ENCODE data around the gene MAMDC2.

Gene MAMDC2, protein sequence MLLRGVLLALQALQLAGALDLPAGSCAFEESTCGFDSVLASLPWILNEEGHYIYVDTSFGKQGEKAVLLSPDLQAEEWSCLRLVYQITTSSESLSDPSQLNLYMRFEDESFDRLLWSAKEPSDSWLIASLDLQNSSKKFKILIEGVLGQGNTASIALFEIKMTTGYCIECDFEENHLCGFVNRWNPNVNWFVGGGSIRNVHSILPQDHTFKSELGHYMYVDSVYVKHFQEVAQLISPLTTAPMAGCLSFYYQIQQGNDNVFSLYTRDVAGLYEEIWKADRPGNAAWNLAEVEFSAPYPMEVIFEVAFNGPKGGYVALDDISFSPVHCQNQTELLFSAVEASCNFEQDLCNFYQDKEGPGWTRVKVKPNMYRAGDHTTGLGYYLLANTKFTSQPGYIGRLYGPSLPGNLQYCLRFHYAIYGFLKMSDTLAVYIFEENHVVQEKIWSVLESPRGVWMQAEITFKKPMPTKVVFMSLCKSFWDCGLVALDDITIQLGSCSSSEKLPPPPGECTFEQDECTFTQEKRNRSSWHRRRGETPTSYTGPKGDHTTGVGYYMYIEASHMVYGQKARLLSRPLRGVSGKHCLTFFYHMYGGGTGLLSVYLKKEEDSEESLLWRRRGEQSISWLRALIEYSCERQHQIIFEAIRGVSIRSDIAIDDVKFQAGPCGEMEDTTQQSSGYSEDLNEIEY

DNA sequence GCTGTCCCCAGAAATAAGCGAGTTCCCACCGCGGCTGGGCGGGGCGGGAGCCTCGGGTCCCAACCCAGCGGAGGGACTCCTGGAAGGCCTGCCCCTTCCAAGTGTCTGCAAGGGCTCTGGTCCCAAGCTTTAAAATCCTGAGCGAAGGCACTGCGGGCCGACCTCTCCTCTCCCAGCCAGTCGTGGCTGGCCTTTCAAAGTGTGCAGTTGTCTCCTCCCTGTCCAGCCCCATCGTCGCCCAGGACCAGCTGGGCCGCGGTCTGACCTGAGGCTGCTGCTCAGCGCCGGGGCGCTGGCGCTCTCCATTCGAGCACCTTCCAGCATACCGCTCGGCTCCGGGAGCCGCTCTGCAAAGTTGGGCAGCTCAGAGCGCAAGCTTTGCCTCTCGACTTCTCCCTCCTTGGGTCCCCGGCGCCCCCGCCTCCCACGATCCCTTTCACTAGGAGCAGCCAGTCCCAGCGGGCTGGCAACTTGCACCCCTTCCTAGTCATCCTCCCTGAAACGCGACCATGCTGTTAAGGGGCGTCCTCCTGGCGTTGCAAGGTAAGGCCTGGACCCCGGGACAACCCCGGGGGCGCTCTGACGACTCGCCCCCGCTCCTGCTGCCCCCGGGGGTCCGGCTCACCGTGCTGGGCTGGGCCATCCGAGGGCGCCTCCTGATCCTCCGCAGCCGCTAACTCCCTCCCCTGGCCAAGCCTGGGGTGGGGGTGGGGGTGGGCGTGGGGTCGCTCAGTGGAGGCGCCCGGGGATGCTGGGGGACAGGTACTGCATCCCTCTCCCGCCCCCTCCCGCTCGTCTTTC is at the start of gene MAMDC2:
Gene MAMDC2, plus strand, starts transcription at position 160 of the 801 bp plus-strand sequence. Its CDS starts 350 bp downstream, at position 510.
- DNase-seq (ENCODE audit: low read depth in 2 of 2), result no peak

DNA sequence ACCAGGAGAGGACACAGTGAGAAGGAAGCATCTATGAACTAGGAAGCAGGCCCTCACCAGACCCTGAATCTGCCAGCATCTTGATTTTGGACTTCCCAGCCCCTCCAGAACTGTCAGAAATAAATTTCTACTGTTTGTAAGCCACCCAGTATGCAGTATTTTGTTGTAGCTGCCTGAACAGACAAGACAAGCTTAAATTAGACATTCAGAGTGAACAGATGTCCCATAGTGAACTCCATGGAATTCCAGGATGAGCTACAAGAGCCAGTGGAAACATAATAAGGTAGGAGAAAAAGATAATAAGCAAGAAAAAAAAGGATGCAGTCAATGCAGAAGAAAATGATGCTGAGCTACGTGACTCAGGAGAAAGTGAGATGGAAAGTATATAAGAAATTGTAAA is 47.8 kb upstream of the MAMDC2 start:
- no peak for DNase-seq (ENCODE audit: low read depth in 2 of 2)

DNA sequence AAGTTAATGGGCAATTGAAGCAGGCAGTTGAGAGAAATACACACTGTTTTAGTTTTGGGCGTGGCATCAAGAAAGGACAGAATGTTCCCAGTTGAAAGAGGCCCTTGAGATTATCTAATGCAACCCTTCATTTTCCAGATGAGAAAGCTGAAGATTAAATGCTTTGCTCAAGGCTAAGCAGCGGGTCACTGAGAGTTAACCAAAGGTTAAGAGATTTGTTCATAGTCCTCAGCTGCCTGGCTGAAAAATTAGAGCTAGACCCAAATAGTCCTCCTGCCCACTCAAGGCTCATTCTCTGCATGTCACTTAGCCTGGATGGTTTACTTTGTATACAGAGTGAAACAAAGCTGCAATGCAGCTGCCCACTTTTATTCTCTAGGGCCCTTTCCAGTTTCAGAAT is 46.7 kb upstream of the MAMDC2 start:
- DNase-seq (ENCODE audit: low read depth in 2 of 2), result no peak

DNA sequence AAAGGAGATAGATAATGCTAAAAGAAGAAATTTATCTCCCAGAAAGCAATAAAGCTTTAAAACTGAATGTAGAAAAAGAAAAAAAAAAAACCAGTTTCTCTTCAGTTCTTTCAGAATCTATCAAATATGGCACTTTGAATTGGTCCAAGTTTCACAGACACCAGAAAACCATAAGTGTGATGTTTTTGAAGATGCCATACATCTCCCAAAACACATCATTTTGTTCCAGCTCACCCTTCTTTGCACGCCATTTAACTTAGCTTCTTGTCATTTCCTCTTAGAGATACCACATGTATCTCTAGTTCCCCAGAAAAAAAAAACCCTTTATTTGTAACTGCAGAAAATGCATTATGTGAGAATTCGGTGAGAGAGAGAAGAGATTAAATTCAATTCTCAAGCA is 46.1 kb upstream of the MAMDC2 start:
- no peak for DNase-seq (ENCODE audit: low read depth in 2 of 2)

DNA sequence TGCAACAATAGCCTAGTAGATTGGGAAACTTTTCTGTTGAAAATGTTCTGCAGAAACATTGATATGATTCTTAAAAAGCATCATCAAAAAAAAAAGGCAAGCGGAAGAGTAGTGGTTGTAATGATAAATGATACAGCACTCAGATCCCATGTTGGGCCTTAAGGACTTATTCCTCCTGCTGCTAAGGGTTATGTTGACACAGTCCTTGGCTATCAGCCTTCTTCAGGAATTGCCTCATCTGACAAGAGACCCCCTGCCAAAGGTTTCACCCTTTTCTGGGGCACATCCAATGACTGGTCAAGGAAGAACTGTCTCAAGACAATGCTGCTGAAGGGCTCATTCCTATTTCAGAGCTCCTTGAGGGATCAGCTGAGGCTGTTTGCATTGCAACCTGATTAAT is 44.3 kb upstream of the MAMDC2 start:
- no peak for DNase-seq (ENCODE audit: low read depth in 2 of 2)

DNA sequence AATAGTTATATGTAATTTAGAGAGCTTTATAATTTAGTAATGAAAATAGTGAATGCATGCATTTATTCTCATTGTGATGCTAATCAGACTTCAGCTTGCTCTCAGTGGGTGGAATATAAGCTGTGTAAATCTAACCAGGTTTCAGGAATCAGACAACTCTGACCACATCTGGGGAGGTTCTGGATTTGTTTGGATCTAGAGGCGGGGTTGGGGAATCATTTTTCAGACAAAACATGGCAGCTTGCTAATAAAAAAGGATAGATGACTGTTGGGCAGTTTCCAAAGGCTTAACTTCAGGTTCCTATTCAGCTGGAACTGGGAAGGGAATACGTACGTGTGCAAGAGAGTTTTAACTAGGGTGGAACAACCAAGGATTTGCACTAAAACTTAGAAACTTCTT is 43.2 kb upstream of the MAMDC2 start:
- DNase-seq (ENCODE audit: low read depth in 2 of 2), result no peak

DNA sequence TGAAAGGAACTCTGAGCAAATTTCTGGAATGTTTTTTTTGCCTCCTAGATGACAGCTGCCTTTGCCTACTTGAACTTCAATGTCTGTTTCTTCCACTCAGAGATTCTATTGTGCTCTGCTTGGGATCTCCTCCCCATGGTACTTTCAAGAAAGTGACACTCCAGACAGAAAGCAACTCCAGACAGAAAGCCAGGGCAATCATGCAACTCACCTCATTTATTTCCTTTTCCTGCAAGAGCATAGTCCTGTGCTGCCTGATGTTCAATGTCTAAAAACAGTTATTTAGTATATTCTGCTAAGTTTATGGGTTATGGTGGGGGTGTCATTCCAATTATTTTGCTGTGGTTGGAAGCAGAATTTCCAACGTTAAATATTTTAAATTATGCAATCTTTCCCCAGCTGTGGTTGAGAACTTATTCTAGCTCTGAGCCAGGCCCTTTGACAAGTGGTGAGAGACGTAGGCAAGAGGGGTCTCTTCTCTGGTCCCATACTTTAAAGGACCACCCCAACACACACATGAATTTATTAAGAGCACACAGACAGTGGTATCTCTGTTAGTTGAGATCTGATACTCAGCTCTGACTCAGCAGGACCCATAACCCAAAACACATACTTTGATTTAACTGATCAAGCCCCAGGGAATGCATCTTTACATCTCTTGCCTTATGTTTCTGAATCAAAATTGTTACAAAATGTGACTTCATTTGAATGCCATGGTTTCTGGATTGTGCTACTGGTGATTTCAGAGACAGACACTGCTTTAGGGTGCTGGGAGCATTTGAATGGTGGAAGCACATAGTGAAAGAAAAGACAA is 39.5 kb upstream of the MAMDC2 start:
- no peak for DNase-seq (ENCODE audit: low read depth in 2 of 2)

DNA sequence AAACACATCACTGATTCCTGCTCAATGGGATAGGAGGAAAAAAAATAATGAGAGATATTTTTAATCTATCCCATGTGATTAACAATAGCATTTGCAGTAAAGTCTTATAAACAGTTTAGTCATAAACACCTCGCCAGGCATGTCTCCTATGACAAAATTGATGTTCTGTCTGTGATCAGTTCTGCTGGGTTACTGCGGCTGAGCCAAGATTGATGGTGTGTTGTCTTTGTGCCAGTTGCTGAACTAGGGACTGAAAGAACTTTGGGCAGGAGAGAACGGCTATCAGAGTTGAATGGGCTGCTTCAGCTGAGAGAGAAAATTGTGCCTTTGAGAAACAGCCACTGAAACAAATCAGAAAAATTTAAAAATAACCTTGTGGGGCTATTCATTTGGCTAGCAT is 37.3 kb upstream of the MAMDC2 start:
- DNase-seq (ENCODE audit: low read depth in 2 of 2), result no peak

DNA sequence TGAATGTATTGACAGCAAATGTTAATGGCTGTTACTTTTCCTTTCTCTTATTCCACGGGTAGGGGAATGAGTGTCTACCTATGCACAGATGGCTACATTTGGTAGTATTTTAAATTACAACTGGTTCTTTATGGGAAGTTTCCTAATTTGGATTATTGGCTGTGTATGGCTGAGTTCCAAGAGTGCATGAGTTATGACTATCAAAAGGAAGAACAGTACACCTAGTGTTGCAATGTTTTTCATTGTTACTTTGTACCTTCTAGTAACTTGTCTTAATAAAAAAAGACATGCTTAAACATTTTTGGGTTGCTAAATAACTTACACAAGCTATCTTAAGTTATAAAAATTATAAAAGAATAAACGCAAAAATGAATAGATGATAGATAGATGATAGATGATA is 35.8 kb upstream of the MAMDC2 start:
- no peak for DNase-seq (ENCODE audit: low read depth in 2 of 2)

DNA sequence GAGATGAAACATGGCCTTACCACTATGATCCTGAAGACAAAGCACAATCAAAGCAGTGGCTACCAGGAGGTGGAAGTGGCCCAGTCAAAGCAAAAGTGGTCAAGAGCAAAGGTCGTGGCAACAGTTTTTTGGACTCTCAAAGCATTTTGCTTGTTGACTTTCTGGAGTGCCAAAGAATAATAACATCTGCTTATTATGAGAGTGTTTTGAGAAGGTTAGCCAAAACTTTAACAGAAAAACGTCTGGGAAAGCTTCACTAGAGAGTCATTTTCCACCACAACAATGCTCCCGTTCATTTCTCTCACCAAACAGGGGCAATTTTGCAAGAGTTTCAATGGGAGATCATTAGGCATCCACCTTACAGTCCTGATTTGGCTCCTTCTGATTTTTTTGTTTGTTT is 33.6 kb upstream of the MAMDC2 start:
- DNase-seq (ENCODE audit: low read depth in 2 of 2), result no peak

DNA sequence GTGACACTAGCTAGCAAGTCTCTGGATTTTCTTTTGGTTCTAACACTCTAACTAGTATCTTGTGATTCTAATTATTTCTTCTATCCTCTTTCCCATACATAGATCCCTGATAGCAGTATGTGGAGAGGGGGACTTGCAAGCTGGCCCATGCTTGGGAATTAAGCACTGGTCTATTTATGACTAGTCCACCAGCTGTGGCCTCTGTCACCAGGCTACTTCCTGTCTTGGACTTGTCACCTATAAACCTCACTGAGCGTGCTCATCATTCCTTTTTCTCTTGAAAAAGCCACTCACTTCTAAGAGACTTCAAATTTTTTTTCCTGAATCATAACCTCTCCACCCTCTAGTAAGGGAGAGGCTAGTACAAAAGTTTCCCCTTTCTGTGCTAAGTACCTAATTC is 32.3 kb upstream of the MAMDC2 start:
- DNase-seq (ENCODE audit: low read depth in 2 of 2), result no peak

DNA sequence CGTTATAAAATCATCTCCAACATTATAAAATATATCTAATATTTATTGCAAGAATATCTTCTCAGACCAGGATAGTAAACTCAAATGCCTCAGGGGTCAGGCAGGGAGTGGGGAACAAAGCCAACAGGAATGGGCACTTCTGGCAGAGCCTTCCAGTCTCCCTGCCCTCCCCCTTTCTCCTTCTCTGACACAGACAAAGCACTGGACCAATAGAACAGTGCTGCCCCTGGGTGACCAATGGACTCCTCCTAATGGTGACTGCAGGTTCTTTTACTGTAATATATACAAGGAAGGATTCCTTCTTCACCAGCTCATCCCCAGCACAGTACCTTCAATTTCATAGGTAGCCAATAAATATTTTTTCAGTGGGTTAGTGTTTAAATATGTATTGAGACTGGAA is 31.1 kb upstream of the MAMDC2 start:
- no peak for DNase-seq (ENCODE audit: low read depth in 2 of 2)

DNA sequence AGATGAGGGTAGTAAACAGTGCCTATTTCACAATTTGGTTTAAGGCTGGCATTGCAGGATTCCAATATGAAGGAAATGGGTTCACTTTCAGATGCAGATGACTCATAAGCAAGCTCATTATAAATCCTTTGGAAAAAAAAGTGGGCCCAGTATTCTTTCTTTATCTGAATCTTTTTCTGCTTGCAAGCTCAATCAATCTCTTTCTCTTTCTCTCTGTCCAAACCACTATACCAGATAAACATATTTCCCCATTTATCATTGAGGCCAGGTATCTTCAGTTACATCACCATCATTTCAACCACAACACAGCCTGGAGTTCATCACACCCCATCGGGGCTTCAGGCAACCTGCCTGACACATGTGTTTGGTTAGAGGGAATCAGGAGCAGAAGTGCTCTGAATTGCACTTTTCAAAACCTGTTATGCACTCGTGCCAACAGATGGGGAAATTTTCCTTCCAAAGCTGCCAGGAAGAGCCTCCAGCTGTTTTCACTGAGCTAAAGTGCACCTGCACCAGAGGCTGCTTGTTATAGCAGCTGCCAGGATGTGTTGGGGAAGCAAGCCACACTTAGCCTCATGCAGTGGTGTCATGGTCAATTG is 30.0 kb upstream of the MAMDC2 start:
- no peak for DNase-seq (ENCODE audit: low read depth in 2 of 2)

DNA sequence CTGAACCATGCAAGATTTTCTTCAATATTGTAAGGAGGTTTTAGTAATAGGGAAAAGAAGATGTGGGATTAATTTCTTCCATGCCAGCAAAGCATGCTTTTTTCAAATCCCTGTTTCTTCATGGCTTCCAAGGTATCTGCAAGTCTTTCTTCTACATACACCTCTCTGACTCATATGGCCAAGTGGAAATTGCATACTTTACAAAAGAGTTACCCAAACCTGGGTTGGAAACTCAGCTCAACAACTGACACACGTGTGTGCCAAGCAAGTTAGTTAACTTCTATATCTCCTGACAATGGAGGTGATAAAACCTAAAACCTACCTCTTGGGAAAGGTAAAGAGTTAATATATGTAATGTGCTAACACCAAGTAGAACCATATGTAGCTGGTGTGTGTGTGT is 28.5 kb upstream of the MAMDC2 start:
- DNase-seq (ENCODE audit: low read depth in 2 of 2), result no peak

DNA sequence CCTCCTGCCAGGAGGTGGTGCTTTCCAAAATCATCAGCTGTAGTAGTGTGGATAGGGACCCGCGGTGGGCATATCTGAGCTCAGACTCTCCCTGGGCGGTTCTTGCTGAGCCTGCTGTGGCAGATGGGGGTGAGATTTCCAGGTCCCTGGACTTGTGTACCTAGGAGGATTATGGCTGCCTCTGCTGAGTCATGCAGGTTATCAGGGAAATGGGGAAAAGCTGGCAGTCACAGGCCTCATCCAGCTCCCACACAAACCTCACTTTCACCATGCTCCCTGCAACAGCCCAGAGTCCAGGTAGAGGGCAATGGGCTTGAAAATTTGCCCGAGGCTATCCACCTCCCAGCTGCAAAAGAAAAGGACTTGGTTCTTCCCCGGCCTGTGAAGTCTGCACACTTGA is 23.4 kb upstream of the MAMDC2 start:
- DNase-seq (ENCODE audit: low read depth in 2 of 2), result no peak

DNA sequence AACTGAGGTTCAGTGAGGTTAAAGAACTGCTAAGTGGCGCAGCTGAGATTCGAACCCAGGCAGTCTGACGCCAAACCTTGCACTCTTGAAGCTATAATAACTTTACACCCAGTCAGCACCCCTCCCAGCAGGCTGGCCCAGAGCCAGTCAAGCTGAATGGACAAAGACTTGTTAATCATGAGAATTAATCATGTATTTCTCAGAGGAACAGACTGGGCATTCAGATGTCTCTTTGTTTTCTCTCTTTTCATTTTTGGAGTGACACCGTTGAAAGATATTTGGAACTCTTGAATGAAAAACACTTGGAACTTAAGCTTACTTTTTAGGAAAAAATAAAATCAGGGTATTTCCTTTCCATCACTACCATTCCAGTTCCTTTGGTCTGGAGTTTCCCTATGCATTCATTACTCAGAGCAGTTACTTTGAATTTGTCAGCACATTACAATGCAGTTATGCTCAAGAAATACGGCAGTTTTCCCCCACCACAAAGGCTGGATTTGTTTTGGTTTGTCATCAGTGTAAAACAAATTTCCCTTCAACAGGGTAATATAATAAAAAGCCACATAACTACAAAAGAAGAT is 22.6 kb upstream of the MAMDC2 start:
- DNase-seq (ENCODE audit: low read depth in 2 of 2), result no peak

DNA sequence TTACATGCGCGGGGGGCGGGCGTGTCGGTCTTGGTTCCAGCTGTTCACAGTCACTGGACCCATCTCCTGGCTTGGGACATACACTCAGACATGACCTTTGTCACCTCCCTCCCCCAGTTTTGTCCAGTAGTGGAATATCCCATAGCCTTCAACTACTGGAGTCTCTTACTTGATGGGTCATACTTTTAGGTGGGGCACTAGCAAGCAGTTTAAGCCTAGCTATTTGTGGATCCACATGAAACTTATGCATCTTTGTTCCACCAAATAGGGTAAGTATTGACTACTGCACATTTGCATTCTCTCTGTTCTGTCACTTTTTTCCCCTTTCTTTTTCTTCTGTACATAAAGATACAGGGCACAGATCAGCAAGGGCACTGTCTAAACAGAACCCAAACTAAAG is 15.4 kb upstream of the MAMDC2 start:
- DNase-seq (ENCODE audit: low read depth in 2 of 2), result no peak

DNA sequence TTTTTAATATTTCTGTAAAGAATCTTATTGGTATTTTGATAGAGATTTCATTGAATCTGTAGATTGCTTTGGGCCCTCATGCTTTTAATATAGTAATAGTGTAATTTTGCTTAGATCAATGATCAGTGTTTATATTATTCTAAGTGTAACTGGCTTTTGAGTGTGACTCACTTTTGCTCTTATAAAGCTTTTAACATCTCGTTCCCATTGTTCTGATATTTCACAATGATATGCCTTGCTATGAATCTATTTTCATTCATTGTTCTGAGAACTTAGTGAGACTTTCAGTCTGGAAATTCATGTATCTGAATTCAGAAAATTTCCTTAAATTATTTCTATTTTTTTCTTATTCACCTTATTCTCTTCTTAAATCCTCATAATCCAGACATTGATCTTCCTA is 13.5 kb upstream of the MAMDC2 start:
- DNase-seq (ENCODE audit: low read depth in 2 of 2), result no peak

DNA sequence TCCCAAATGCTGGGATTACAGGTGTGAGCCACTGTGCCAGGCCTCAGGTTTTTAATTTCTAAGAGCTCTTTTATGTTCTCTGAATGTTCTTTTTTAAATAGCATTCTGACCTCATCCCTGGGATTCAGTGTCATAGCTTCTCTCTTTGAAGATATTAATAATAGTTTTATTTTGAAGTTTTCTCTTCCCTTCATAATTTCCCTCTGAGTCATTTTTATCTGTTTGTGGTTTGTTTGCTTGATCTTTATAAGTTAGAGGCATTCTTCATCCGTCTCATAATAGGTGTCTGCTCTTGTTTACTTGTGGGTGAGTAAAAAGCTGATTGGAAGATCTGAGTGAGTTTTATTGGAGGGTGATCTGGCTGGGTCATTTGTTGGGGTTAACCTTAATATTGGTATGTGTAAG is 12.5 kb upstream of the MAMDC2 start:
- DNase-seq (ENCODE audit: low read depth in 2 of 2), result no peak

DNA sequence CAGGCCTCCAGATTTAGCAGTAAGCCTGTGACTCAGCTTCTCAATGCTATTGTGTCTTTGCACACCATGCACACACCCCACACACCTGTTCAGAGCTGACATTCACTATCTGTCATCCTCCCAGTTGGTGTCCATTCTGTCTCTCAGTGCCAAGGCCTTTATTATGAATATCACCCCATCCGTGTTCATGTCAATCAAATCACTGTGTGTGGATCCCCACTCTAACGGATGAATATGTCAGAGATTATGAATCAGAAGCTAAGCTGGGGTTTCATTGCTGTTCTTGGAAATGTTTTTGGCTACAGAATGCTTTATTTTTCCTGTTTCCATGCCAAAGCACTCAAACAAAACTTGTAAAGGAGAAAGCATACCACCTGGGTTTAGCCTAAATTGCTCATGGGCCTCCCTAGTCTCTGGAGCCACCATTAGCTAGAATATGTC is 9.4 kb upstream of the MAMDC2 start:
- no peak for DNase-seq (ENCODE audit: low read depth in 2 of 2)

DNA sequence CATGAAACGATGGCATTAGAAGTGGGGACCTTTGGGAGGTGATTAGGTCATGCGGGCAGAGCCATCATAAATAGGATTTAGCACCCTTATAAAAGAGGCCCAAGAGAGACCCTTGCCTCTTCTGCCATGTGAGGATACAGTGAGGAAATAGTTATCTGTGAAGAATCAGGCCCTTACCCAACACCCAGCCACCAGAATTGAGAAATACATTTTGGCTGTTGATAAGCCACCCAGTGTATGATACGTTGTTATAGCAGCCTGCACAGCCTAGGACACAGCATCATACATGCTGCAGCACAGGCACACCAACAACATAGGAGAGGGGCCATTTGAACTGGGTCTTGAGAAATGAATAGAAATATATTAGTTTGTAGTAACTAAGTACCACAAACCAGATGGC is 8.0 kb upstream of the MAMDC2 start:
- DNase-seq (ENCODE audit: low read depth in 2 of 2), result no peak

Measured in stimulated activated CD4-positive, alpha-beta T cell treated with anti-CD3 and anti-CD28 coated beads, Interleukin-1b, Interleukin-23, amount 100 ng/mL, for 4 hours (primary cell).